NCI-H128 (cell line): ENCODE results near the gene PLEKHA7.
"Not testable (repeated sequence)": the region's sequence is repeated elsewhere in the genome, so short reads cannot be mapped to it uniquely, and the experiment has no call there.

Experiments used
- DNase-seq: peaks from one replicate; lab custom pipeline; 2025; ENCODE audit not compliant: unreplicated experiment; lab: John Stamatoyannopoulos, UW

Gene PLEKHA7

GRCh38 chr11:16979703-16980622 is 34.3 kb downstream of the PLEKHA7 start:
- DNase-seq, result no peak

- DNase-seq, result no peak
Measured at GRCh38 chr11:16977994-16978315, 36.3 kb downstream of the PLEKHA7 start.

- no peak for DNase-seq
Measured at GRCh38 chr11:16977136-16977993, 36.8 kb downstream of the PLEKHA7 start.

GRCh38 chr11:16976379-16976778 is 37.8 kb downstream of the PLEKHA7 start:
- DNase-seq, result no peak

GRCh38 chr11:16975906-16976305 is 38.3 kb downstream of the PLEKHA7 start:
- no peak for DNase-seq

GRCh38 chr11:16973338-16973964 is 40.8 kb downstream of the PLEKHA7 start:
- no peak for DNase-seq

- no peak for DNase-seq
Measured at GRCh38 chr11:16969010-16969999, 44.9 kb downstream of the PLEKHA7 start.

- no peak for DNase-seq
Measured at GRCh38 chr11:16968196-16968595, 46.0 kb downstream of the PLEKHA7 start.

GRCh38 chr11:16966930-16967671 is 47.1 kb downstream of the PLEKHA7 start:
- no peak for DNase-seq

- no peak for DNase-seq
Measured at GRCh38 chr11:16964501-16964900, 49.7 kb downstream of the PLEKHA7 start.

GRCh38 chr11:16963316-16963876 is 50.8 kb downstream of the PLEKHA7 start:
- no peak for DNase-seq

GRCh38 chr11:16962589-16962988 is 51.6 kb downstream of the PLEKHA7 start:
- not testable (repeated sequence) for DNase-seq

- no peak for DNase-seq
Measured at GRCh38 chr11:16962146-16962545, 52.1 kb downstream of the PLEKHA7 start.

GRCh38 chr11:16960250-16960649 is 54.0 kb downstream of the PLEKHA7 start:
- no peak for DNase-seq

GRCh38 chr11:16959602-16960001 is 54.6 kb downstream of the PLEKHA7 start:
- DNase-seq, result no peak

- no peak for DNase-seq
Measured at GRCh38 chr11:16958833-16959232, 55.4 kb downstream of the PLEKHA7 start.

- no peak for DNase-seq
Measured at GRCh38 chr11:16956538-16957153, 57.6 kb downstream of the PLEKHA7 start.

- no peak for DNase-seq
Measured at GRCh38 chr11:16953663-16954062, 60.6 kb downstream of the PLEKHA7 start.
